ENCODE measurements around the gene TMEM82.

DNA sequence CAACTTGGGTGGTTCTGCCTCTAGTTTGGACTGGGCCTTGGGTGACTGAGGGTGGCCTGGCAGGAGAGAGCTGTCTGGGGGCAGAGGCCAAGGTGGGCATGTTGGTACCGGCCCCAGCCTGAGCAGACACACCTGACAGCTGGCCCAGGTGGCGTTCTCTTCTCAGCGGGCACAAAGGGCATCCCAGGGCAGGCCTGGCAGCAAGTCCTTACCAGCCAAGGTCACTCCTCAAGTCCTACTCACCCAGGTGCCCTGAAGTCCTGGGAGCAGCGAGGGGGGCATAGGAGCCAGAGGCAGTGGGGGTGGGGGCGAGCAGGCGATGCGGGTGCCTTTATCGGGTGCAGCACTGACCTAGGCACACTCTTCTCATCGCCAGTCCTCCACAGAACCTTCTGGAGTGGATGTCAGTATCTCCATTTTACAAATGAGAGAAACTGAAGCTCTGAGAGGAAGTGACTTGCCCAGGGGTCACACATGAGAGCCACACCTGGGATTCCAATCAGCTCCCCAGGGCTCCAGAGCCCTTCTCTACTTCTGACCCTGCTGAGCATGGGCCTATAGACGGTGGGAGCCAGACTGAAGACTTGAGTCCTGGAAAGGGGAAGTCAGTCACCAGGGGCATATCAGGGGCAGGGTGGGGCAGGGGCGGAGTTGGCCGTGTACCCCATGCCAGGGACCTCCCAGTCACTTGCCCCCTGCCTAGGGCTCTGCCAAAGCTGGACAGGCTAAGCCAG lies 6.8 kb upstream of the TMEM82 start:
- TF ChIP-seq, protein P1, sequence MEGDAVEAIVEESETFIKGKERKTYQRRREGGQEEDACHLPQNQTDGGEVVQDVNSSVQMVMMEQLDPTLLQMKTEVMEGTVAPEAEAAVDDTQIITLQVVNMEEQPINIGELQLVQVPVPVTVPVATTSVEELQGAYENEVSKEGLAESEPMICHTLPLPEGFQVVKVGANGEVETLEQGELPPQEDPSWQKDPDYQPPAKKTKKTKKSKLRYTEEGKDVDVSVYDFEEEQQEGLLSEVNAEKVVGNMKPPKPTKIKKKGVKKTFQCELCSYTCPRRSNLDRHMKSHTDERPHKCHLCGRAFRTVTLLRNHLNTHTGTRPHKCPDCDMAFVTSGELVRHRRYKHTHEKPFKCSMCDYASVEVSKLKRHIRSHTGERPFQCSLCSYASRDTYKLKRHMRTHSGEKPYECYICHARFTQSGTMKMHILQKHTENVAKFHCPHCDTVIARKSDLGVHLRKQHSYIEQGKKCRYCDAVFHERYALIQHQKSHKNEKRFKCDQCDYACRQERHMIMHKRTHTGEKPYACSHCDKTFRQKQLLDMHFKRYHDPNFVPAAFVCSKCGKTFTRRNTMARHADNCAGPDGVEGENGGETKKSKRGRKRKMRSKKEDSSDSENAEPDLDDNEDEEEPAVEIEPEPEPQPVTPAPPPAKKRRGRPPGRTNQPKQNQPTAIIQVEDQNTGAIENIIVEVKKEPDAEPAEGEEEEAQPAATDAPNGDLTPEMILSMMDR (IDR thresholded peaks at IDR 0.05; ENCODE audit: poor library complexity, severe bottlenecking) = no peak
- TF ChIP-seq POLR2AphosphoS5 (IDR thresholded peaks at IDR 0.05) (no peak), SMC3 (conservative IDR thresholded peaks at IDR 0.05; ENCODE audit: poor library complexity) (no peak)
- TF ChIP-seq, protein P2, sequence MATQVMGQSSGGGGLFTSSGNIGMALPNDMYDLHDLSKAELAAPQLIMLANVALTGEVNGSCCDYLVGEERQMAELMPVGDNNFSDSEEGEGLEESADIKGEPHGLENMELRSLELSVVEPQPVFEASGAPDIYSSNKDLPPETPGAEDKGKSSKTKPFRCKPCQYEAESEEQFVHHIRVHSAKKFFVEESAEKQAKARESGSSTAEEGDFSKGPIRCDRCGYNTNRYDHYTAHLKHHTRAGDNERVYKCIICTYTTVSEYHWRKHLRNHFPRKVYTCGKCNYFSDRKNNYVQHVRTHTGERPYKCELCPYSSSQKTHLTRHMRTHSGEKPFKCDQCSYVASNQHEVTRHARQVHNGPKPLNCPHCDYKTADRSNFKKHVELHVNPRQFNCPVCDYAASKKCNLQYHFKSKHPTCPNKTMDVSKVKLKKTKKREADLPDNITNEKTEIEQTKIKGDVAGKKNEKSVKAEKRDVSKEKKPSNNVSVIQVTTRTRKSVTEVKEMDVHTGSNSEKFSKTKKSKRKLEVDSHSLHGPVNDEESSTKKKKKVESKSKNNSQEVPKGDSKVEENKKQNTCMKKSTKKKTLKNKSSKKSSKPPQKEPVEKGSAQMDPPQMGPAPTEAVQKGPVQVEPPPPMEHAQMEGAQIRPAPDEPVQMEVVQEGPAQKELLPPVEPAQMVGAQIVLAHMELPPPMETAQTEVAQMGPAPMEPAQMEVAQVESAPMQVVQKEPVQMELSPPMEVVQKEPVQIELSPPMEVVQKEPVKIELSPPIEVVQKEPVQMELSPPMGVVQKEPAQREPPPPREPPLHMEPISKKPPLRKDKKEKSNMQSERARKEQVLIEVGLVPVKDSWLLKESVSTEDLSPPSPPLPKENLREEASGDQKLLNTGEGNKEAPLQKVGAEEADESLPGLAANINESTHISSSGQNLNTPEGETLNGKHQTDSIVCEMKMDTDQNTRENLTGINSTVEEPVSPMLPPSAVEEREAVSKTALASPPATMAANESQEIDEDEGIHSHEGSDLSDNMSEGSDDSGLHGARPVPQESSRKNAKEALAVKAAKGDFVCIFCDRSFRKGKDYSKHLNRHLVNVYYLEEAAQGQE (IDR thresholded peaks at IDR 0.05; ENCODE audit: borderline replicate concordance) = no peak
